GM21825 (cell line): ENCODE measurements around the gene NXPH1.

ENCODE experiments used
- ATAC-seq: cut with Tn5 transposase; IDR thresholded peaks from one replicate; pipeline ENCODE4 v1.9.1; 2021; ENCODE audit warnings: mild to moderate bottlenecking, moderate library complexity; ENCODE audit not compliant: unreplicated experiment

NXPH1 gene

DNA sequence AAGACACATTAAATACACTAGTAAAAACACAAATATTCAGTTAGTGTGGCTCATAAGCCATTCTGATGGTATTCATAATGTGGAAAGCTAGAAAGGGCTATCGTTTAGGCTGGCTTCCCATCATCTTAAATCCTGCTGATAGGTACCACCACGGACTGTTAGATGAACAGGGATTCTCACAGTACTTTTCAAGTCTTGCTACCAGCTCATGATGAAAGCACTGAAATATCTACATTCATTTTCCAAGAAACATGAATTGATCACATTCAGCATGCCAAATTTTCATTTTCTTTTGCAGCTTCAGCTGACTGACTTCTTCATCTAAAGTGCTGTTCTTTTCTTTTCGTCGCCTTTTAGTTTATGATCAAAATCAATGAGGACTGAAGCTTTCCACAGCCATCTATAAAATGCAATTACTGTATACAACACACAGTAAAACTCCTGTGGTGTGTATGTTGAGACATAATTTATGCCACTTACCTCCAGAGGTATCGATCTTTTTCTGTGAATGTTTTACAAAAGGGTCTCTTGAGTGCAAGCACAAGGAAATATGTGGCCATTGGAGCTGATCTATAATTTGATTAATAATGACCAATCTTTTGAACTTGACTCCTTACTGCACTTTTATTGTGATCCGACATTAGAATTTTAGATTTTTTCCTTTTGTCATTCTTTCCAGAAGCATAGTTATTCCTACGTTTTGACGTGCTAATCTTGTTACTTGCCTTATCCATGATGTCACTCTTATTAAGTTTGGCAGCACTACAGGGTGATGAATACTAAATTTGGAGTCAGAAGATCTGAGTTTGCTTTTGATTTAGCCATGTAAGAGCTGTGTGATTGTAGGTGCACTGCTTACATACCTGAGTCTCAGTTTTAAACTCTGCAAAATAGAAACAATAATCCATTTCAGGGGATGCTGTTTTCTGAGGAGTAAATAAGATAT lies 58.4 kb downstream of the NXPH1 start:
- no peak for ATAC-seq

DNA sequence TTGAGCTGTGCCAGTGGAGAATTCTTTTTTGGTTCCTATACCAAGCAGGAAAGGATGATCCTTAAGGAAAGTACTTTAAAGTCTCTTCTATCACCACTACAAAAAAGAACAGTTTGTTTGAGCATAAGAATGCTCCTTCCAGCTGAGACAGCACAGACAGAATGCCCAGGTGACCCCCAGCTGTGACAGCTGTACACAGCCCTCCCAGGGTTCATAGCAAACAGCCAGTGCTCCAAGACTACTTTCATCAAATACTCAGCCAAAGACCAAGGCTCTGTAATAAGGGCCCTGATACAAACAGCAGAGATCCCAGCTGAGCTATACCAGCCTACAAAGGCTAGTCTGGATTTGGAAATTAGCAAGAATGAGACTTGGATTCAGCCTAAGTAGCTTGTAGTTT lies 65.7 kb downstream of the NXPH1 start:
- ATAC-seq: no peak

DNA sequence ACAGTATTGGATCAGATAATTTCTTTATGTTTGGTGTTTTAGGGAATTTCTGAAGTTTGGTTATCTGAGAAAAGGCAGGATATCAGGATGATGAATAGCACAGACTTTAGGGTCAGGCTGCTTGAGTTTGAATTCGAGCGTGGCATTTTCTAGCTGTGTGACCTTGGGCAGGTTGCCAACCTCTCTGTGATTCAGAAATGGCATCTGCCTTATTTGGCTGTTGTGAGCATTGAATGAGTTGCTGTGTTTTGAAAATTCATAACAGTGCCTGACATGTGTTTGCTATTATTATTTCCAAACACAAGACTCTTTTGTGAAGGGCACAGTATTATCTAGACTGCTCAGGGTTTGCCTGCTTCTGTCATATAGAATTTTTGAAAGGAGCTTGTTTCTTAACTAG lies 66.9 kb downstream of the NXPH1 start:
- ATAC-seq: no peak

DNA sequence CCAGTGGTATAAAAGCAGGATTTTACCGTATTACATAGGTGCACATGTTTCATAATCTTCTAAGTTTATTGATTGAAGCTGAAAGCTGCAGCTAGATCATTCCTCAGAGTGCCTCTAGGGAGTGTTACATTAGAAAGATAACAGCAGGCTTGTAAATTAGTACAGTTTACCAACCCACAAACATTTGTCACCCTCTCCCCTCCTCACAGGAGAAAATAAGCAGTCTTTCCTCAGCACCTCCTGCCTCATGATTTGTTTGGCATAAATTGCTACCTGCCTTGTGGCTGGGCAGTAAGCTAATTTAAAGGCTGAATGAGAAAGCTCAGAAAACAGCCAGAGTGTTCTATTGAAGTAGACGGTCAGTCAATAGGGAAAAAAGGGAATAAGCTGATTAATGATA lies 74.2 kb downstream of the NXPH1 start:
- ATAC-seq: no peak

DNA sequence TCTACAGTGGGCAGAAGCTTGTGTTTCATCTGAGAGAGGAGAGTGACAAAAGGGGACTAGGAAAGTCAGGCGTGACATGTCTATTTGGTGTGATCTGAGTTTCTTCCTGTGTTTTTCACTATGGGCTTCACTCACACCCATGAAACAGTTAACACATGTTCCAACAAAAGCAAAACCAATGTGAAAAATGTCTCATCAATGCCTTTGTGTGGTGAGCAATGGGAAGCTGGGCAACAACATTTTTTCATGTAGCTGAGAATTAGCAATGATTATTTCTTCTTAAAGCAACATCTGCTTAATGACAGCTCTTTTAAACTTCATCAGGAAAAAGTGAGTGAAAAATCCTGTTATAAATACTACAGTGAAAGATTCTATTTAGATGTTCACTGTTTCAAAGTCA lies 76.2 kb downstream of the NXPH1 start:
- ATAC-seq: no peak

DNA sequence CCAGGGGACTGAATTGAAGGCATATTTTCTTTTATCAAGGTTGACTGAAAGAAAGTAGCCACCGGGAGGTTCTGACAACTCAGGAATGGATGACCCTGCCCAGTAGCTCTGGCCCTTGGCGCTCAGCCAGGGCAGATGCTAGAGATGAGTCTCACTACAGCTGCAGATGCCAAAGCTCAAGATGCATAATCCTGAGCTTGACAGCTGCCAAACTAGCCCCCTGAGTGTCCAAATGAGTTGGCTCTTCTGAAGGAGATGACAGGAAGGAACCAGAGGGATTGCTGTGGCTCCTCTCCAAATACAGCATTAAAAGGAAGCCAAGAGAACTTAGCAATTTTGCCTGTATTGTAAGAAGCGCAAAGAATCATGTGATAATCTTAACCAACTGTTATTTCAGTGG lies 78.4 kb downstream of the NXPH1 start:
- ATAC-seq: no peak

DNA sequence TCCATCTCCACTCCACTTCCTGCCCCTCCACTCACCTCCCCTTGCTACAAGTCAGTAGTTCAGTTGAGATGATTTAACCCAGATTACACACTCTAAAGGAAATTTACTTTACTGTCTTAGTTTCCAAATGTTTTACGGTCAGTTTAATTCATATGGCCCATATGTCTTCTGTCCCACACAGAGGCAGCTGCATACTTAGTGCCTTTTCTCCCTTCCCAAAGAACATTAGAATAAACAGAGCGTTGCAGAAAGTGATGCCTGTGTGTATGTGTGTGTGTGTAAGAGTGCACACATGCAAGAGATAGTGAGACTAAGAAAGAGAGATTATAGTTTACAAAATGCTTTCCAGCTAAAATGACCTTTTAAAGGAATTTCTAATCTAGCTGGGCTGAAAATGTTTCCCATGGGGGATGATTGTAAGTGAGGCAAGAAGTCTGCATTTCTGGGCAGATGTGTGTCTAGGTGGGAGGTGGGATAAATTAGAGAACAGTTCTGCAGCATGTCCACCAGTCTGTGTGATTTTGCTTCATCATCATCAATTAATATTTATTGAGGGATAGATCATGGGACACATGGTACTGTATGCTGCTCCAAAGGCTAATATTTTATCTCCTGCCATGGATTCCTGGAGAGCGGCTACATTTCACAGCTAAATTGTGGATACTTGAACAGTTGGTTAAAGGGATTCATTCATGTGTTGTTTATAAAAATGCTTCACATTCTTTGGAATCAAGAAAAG lies 81.5 kb downstream of the NXPH1 start:
- ATAC-seq: no peak

DNA sequence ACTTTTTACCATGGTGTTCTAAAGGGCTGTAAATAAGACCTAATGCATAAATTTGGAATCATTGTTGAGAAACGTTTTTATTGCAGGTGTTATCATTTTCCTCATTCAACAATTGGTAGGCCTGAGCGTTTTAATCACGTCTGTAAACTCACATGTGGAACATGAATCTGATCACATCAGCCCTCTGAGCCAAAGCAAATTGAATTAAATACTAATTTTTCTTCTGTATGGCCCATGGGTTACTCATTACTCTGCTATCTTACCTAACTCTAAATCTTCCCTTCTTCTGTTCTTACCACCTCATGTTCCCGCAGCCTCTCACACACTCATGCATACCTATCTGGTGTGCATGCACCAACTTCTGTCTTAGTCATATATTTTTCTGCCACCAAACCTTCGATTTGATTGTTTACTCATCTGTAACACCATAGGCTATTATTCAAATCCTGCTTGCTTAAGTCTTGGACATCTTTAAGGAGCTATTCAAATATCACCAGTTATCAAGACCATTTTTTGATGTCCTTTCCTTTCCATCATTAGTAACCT lies 82.3 kb downstream of the NXPH1 start:
- ATAC-seq: no peak

DNA sequence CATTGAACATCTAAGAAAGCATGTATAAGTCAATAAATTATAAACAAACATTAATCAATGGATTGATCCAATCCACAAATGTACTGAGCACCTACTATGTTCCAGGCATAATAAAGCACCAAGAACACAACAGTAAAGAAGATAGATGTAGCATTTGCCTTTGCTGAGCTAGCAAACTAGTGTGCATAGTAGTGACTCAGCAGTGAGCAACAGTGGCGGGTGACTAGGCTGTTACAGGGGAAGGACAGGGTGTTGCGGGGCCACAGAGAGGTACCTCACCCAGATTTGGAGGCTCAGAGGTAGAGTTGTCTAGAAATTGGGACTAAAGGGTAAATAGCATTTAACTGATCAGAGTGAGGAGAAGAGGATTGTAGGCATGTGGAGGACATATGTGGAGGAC lies 83.6 kb downstream of the NXPH1 start:
- ATAC-seq: no peak

DNA sequence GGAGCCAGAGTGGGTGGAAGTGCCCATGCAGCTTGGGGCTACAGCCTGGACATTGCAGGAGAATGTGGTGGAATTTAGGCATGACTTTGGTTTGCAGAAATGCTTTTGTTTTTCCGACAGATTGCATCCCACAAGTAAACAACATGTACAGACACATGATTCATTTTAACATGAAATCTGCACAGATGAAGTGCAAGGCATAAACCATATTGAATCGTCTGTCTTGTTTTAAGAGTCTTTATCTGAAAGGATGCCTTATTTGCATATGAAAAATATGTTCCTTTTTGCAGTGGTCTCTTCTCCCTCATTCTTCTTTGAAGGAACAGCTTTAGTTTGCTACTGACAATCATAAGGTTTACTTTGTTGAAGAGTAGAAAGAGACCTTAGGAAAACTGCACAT lies 94.9 kb downstream of the NXPH1 start:
- ATAC-seq: no peak

DNA sequence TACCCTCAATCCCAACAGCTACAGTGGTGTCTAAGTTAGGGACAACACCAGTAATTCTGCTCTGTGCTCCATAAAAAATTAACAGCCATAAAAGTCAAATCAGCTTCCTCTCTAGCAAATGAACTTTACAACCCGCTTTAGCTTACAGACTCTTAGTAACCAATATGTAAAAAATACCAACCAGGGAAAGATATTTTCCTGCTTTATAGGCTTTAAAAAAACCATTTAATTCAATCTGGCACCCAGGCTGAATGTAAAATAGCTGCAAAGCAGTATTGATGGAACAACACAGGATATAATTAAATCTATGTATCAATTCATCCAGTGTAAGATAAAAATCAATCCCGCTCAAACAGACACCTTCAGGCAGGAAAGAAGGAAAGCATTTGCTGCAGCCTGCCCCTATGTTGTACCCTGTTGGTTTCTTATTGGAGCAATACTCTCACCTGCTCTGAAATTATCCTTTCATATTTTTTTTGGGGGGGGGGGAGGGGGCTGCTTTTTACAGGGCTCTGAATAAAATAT lies 98.6 kb downstream of the NXPH1 start:
- no peak for ATAC-seq

DNA sequence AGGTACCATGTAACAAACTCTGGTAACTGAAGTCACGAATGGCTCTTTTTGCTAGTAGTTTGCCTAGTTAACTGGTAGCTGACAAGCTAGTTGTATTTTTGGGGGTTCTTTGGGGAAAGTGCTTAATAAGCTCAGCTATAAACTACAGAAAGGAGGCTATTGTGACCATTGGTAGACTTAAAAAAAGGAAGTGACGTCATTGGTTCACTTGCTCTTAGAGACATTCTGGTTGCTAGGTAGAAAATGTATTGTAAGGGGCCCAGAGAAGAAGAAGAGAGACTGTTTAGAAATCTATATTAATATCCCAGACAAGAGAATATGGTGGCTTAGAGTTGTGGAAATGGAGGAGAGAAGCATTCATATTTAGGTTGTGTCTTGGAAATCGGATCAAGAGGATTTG lies 103.0 kb downstream of the NXPH1 start:
- no peak for ATAC-seq

DNA sequence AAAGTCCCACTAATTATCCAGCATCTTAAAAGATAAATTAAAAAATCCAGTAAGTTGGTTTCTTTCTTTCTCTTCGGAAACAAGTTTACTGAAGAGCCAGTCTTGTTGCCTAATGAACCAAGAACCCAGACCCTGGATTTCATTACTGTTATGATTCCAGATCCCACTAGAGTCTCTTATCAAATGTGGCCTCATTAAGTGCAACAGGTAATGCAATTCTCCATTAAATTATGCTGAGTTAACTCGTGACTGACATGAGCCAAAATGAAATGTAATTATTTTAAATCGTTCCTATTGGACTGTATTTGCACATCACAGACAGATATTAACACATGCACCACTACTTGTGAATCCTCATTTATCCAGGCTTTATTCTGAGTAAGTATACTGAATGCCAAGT lies 115.6 kb downstream of the NXPH1 start:
- no peak for ATAC-seq

DNA sequence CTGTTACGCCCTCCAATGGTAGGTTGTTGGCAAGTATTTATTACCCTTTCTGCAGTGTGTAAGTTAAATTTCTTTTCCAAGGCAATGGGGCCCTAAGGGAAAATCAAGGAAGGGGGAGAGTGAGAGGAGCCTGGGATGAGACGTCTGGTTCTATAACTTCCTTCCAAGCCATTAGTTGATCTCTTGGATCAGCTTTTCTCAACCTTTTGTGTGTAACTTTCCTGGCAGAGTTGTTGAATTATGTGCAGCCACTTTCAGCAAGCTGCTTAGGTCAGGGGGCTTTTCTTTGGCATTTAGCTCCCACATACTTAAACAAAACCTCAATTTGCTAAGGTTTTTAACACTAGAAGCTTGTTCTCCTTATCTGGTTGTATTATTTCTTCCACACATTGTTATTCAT lies 127.1 kb downstream of the NXPH1 start:
- ATAC-seq: no peak

DNA sequence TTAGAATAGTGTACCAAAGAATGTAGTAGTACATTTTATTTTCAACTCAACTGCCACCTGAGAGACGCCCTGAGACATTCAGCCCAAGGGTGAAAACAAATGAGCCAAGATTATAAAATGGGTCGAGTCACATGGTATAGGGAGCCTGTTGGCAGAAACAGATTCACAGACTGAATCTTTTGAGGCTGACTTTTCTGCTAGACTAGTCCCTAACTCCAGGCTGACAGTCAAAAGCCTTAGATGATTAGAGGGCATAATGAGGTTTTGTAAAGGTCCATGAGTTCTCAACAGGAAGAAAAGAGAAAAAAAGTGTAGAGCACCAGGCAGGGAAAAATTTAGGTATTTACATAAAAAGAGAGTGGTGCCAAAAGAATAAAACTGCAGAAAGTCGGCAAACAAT lies 128.0 kb downstream of the NXPH1 start:
- ATAC-seq: no peak

DNA sequence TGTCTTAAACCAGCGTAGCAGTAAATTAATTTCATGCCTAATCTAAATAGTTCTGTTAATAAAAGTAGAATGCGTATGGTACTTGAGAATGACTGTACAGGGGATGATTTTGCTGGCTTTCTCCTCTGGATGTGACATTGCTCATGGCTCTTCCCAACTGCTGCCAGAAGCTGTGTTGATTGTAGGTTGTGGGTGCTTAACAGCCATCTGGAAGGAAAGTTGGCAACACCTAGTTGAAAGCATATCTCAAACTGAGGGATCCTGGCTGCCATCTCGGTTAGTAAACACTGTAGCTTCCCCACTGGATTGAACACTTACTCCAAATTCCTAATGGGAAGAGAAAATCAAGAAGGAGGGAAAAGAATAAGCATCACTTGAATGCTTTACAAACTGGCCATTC lies 130.9 kb downstream of the NXPH1 start:
- ATAC-seq: no peak

DNA sequence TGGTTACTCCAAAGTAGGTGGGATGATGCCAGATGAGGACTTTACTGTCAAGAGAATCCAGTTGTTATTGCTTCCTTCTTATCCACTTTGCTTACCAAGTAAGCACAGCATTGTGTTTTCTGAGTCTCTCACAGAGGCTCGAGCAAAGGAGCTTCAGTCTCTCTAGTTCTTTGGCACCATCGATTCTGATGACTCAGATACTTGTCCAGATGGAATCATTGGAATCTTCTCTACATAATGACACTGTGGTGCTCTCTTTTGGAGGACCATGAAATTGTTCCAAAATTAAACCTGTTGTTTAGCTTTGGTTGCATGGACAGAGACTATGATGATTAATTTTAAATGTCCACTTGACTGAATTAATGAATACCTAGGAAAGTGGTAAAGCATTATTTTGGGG lies 132.6 kb downstream of the NXPH1 start:
- no peak for ATAC-seq

DNA sequence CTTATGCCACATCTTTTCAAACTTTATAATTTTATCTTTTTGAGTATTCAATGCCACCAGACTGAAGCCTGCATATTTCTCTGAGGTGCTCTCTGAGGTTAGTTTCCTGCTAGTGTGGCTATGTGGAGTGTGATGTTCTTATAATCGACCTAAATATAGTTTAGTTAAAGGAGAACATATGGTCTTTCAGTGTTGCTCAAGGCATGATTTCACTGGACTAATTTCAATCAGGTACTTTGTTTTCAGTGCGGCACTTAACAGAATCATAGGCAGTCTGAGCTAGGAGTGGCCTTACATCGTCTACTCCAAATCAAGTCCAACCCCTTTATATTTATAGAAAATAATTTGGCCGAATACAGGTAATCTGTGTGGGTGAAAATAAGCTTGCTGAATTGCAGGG lies 134.2 kb downstream of the NXPH1 start:
- no peak for ATAC-seq

DNA sequence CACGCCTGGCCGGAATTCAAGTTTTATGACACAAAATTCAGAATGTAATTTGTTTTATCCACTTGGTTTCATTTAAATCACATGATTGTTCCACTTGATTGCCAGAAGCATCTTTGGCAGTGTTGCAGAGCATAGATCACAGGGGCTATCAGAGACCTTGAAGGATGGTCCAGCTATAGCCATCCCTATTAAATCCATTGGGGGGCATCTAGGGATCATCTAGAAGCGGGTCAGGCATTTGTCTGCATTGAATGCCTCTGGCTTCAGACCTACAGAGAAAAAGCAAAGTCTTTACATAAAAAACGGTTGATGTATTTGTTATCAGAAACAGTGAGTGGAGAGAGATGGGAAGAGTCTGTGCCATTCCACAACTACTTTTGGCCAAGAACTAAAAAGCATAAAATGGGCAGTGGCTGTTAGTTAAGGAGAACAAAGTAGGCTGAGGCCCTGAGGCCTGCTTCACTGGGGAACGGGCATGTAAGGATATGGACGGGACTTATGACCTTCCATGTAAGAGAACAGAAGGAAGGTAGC lies 146.3 kb downstream of the NXPH1 start:
- ATAC-seq: no peak

DNA sequence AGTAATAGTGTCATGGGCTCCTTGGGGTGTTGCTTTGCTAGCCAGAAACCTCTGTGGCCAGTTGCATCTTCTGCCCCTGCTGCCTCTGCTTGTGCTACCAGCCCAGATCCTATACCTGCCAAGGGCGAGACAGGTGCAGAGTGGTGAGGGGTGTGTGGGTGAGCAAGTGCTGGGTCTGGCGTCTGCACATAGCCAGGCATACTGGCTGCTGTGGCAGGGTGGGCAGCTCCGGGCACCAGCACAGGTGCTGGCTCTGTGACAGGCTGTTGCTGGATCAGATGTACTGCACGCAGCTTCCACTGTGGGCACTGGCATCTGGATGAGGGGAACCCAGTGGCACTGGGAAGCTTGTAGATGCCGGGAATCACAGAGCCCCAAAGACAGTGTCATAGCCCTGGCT lies 148.4 kb downstream of the NXPH1 start:
- no peak for ATAC-seq

DNA sequence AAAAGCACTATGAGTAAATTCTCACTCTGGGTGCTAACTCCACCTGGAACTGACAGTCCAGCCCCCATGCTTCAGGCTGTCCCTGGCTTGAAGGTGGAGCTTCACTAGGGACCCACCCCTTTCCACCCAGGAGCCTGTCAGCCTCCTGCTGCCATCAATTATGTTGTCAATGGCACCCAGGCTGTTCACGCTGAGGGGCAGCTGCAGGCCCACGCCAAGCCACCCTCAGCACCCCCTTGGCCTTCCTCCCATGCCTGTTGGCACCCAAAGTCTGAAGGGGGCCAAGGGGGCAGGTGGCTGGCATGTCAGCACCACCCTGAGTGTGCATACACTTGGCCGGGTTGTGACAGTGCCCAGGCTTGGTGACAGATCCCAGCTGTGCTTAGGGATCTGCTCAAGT lies 149.3 kb downstream of the NXPH1 start:
- ATAC-seq: no peak

DNA sequence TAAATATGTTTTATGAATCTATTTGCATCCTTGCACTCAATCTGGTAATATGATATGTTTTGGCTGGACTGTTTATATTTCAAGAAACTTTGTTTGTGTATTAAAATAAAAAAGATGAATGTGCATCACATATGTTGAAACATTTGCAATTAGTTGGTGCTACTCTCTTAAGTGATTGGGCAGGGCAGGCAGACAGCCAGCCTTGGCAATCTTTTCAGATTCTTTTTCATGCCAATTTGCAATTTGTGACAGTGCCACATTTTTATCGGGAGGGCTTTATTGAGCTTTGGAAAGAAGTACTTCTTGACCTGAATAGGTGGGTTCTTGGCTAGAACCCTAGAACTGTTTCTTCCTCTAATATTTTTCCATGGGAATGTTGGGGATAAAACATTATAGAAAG lies 152.2 kb downstream of the NXPH1 start:
- ATAC-seq: no peak
